HPDE6-E6E7 (cell line): ENCODE results near the gene ZNF717.
"Not testable (repeated sequence)": the region's sequence is repeated elsewhere in the genome, so short reads cannot be mapped to it uniquely, and the experiment has no call there.

ENCODE experiments used
- DNase-seq: peaks from one replicate; pipeline ENCODE4 v3.0.0; 2011; ENCODE audit warnings: missing footprints; ENCODE audit errors: extremely low spot score

ZNF717 gene

GRCh38 chr3:75785081-75785755, at the start of gene ZNF717:
Gene ZNF717, minus strand, starts transcription at chr3:75785549. Its CDS starts 2,187 bp downstream, at chr3:75783362.
- DNase-seq = peak; percentile 0

DNA sequence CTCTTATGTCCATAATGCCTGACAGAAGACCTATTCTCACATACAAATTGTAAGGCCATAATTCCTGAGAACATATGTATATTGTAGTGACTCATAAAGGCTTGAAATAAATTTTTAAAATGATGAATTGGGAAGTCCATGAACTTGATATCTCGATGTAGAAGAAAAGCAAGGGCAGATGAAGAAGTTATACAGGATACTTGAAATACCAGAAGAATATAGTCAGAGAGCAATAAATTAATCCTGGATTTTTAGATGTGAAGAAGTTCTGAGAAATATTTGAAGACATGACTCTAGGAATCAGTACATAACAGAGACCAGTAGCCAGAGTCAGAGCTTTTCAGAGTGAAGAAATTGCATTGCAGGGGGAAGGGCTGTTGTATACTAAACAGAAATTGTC, 45.7 kb upstream of the ZNF717 start:
- not testable (repeated sequence) for DNase-seq

GRCh38 chr3:75818019-75818418, 32.7 kb upstream of the ZNF717 start:
- not testable (repeated sequence) for DNase-seq

- not testable (repeated sequence) for DNase-seq
Observed at GRCh38 chr3:75816287-75817180, 31.2 kb upstream of the ZNF717 start.

DNA sequence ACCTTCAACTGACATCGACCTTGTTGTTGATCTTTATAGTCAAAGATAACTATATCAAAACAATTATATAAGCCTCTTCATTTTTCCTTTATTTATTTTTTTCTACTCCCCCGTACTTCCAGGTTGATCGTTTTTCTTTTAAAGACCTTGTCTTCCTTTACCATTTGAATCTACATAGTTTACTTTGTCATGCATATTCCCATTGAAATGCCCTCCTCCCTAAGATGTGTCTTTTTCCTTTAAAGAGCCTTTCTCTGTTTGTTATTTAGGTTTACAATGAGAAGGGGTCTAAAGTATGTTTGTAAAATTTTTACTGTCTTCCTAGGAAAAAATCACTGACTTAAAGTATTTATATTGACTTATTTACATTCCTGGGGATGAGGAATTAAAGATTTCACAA, 29.4 kb upstream of the ZNF717 start:
- DNase-seq = no peak

- DNase-seq = no peak
Observed at GRCh38 chr3:75782506-75782905, 2.8 kb downstream of the ZNF717 start.

GRCh38 chr3:75781079-75781745, 4.1 kb downstream of the ZNF717 start:
- no peak for DNase-seq

DNA sequence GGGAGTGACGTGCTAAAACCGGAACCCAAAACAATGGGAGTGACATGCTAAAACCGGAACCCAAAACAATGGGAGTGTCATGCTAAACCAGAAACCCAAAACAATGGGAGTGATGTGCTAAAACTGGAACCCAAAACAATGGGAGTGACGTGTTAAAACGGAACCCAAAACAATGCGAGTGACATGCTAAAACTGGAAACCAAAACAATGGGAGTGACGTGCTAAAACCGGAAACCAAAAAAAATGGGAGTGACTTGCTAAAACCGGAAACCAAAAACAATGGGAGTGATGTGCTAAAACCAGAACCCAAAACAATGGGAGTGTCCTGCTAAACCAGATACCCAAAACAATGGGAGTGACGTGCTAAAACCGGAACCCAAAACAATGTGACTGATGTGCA, 7.6 kb downstream of the ZNF717 start:
- DNase-seq = not testable (repeated sequence)

- not testable (repeated sequence) for DNase-seq
Observed at GRCh38 chr3:75771631-75772030, 13.7 kb downstream of the ZNF717 start.

DNA sequence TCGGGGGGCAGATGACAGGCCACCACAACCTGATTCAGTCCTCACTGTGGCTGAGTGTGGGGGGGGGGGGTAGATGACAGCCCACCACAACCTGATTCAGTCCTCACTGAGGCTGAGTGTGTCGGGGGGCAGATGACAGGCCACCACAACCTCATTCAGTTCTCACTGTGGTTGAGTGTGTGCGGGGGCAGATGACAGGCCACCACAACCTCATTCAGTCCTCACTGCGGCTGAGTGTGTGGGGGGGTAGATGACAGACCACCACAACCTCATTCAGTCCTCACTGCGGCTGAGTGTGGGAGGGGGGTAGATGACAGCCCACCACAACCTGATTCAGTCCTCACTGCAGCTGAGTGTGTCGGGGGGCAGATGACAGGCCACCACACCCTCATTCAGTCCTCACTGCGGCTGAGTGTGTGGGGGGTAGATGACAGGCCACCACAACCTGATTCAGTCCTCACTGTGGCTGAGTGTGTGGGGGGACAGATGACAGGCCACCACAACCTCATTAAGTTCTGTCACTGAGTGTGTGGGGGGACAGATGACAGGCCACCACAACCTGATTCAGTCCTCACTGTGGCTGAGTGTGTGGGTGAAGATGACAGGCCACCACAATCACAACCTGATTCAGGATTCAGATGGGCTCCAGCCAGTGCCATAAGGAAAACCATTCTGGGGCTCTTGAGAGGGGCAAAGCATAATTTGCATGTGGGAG, 16.9 kb downstream of the ZNF717 start:
- DNase-seq = no peak

GRCh38 chr3:75737831-75738493, 47.4 kb downstream of the ZNF717 start:
- DNase-seq = no peak

DNA sequence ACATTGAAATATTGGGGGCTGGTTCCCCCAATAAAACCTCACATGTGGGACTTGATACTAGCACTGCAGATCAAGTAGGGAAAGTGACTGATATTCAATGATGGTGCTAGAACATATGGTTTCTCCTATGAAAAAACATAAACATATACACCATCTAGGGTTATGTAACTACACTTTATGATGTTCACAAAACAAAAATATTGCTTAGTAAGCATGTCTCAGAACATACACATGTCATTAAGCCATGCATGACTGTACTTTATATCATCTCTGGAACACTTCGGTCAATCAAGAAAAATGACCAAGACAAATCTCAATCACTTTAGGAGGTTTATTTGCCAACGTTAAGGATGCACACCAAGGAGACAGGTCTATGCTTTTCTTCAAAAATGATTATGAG, 57.4 kb downstream of the ZNF717 start:
- no peak for DNase-seq

- DNase-seq = no peak
Observed at GRCh38 chr3:75692061-75692460, 93.3 kb downstream of the ZNF717 start.

- DNase-seq = no peak
Observed at GRCh38 chr3:75687323-75687722, 98.0 kb downstream of the ZNF717 start.
